Hematopoietic multipotent progenitor cell treated with erythropoietin and hydrocortisone succinate and interleukin-3 and kit ligand, for 17 days (in vitro differentiated cells): Measurements from ENCODE around the gene CCDC17.
A peak's percentile ranks its signal among the peaks of the same experiment; 100 is the strongest.

Experiments
- DNase-seq: peaks from one replicate; pipeline ENCODE4 v3.0.0-alpha.2; 2015; ENCODE audit warnings: low spot score

The CCDC17 gene

GRCh38 chr1:45583666-45584350 is 40.0 kb downstream of the CCDC17 start, which contains the start of gene NASP:
NASP (plus strand) TSS chr1:45584041; CDS start chr1:45584147, 106 bp downstream.
- DNase-seq = peak; percentile 89

GRCh38 chr1:45583264-45583665 is 40.6 kb downstream of the CCDC17 start:
- peak; percentile 97 for DNase-seq

- DNase-seq = no peak
Measured at GRCh38 chr1:45574105-45574626, 49.7 kb downstream of the CCDC17 start.

GRCh38 chr1:45573231-45573804 is 50.5 kb downstream of the CCDC17 start:
- no peak for DNase-seq

- DNase-seq = no peak
Measured at GRCh38 chr1:45570631-45571030, 53.2 kb downstream of the CCDC17 start.
